ENCODE measurements around the gene S100A2. TPM values are rescaled to one million over a fixed set of nuclear protein-coding genes. Genes with fewer than 3 reads are reported as not detected.
A peak's percentile ranks its signal among the peaks of the same experiment; 100 is the strongest.

Gene S100A2
- total RNA-seq, 1 experiment from 2014 or later: 147 TPM

DNA sequence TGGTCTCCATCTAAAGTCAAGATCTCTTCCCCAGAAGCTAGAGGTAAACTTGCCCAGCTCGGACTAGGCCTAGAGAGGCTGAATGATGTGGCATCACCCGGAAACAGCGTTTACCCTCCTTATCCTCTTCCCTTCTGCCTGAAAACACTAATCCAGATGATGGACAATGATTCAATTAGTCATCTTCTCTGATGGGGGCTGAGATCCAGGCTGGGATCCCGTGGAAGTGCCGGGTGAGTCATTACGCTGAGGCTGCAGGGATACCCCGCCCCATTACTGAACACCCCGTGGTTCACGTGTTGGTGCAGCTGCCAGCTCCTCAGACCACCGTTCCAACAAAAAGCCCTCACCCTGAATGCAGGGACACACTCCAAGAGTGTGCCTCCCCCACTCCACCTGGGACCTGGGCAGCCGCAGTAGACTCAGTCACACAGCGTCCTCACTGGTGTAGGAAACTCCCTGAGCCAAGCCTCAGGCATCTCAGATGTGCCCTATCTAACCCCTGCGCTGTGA is 31.9 kb downstream of the S100A2 start:
- peaks cover 52% of the 10 kb centered on the region for H3K4me1 ChIP-seq (replicated peaks; ENCODE audit: insufficient read depth)
- H3K9me3 ChIP-seq (ENCODE audit: insufficient read depth, low read depth): no peaks in the 10 kb centered on the region
- ChIA-PET POLR2A (ENCODE audit: unreplicated experiment) (interaction anchor here (0.6 to 2.5 kb wide), 3 partner anchors 33 to 100 kb away, joined by 4 to 15 read pairs (median 7); partner anchors contain the start of gene CHTOP), CTCF (interaction anchor here (0.5 to 2.5 kb wide), 6 partner anchors 12 to 81 kb away, joined by 3 to 20 read pairs (median 6); no protein-coding TSS in a partner anchor)
- peak overlapping the region; percentile 85 for H3K4me3 ChIP-seq
- H3K36me3 ChIP-seq (ENCODE audit: low read depth): peaks cover 11% of the 10 kb centered on the region
- intact Hi-C loops (cut with micrococcal nuclease; ENCODE audit: unreplicated experiment): loop anchor here (1.0 to 10.0 kb wide), 5 partner anchors 17 to 431 kb away; partner anchors contain the start of genes CREB3L4, S100A13 and SLC39A1
- no TSS peak for BruUV-seq (replicated peaks)
- H3K27me3 ChIP-seq (ENCODE audit: insufficient read depth, low read depth): no peaks in the 10 kb centered on the region
- H2AFZ ChIP-seq: no peak overlapping the region
- TF ChIP-seq EZH2 (IDR thresholded peaks at IDR 0.05; ENCODE audit: low read depth) (no peak), CTCF (conservative IDR thresholded peaks at IDR 0.05) (no peak)
- H4K20me1 ChIP-seq (ENCODE audit: insufficient read depth): peaks cover 10% of the 10 kb centered on the region
- peaks cover 69% of the 10 kb centered on the region for H3F3A ChIP-seq (ENCODE audit: insufficient read depth, low read depth)
- peak overlapping the region; percentile 81 for H3K27ac ChIP-seq
- H3K4me2 ChIP-seq: peak overlapping the region; percentile 97
- H3K79me2 ChIP-seq (ENCODE audit: low read depth): peaks cover 21% of the 10 kb centered on the region
- DNase-seq: peak; percentile 73 to 88
- H3K9me2 ChIP-seq (ENCODE audit: insufficient read depth): no peaks in the 10 kb centered on the region

GRCh38 chr1:153532769-153533599 is 32.7 kb downstream of the S100A2 start:
- TF ChIP-seq CTCF (conservative IDR thresholded peaks at IDR 0.05) (peak; percentile 90), EZH2 (IDR thresholded peaks at IDR 0.05; ENCODE audit: low read depth) (no peak)
- H3K4me3 ChIP-seq: peak overlapping the region; percentile 85; the same call in 1 of the 2 replicates
- H3K9me2 ChIP-seq (ENCODE audit: insufficient read depth): no peaks in the 10 kb centered on the region
- peak overlapping the region; percentile 81 for H3K27ac ChIP-seq
- peak overlapping the region; percentile 97 for H3K4me2 ChIP-seq
- BruUV-seq (replicated peaks): no TSS peak
- H2AFZ ChIP-seq: no peak overlapping the region
- peaks cover 11% of the 10 kb centered on the region for H3K36me3 ChIP-seq (ENCODE audit: low read depth)
- H3K27me3 ChIP-seq (ENCODE audit: insufficient read depth, low read depth): no peaks in the 10 kb centered on the region
- H4K20me1 ChIP-seq (ENCODE audit: insufficient read depth): peaks cover 10% of the 10 kb centered on the region
- peaks cover 21% of the 10 kb centered on the region for H3K79me2 ChIP-seq (ENCODE audit: low read depth)
- H3K9me3 ChIP-seq (ENCODE audit: insufficient read depth, low read depth): no peaks in the 10 kb centered on the region
- peaks cover 62% of the 10 kb centered on the region for H3F3A ChIP-seq (ENCODE audit: insufficient read depth, low read depth)
- peak; percentile 53 to 85 for DNase-seq
- ChIA-PET CTCF (interaction anchor here (0.5 to 2.5 kb wide), 7 partner anchors 11 to 1717 kb away, joined by 3 to 20 read pairs (median 4); no protein-coding TSS in a partner anchor), POLR2A (ENCODE audit: unreplicated experiment) (interaction anchor here (0.6 to 2.5 kb wide), 5 partner anchors 17 to 101 kb away, joined by 4 to 18 read pairs (median 7); partner anchors contain the start of gene CHTOP)
- H3K4me1 ChIP-seq (replicated peaks; ENCODE audit: insufficient read depth): peaks cover 44% of the 10 kb centered on the region
- intact Hi-C loops (cut with micrococcal nuclease; ENCODE audit: unreplicated experiment): loop anchor here (1.0 to 10.0 kb wide), 5 partner anchors 17 to 432 kb away; partner anchors contain the start of genes CREB3L4, S100A13 and SLC39A1

- DNase-seq: no peak
- POLR2A ChIA-PET (ENCODE audit: unreplicated experiment): interaction anchor here (0.5 to 2.5 kb wide), 7 partner anchors 11 to 587 kb away, joined by 3 to 18 read pairs (median 5); no protein-coding TSS in a partner anchor
Measured at GRCh38 chr1:153532181-153532580, 33.5 kb downstream of the S100A2 start.

More at GRCh38 chr1:153532181-153532580, 33.5 kb downstream of the S100A2 start:
- Histone ChIP-seq H3K4me1 (replicated peaks; ENCODE audit: insufficient read depth) (peaks cover 40% of the 10 kb centered on the region), H4K20me1 (ENCODE audit: insufficient read depth) (peaks cover 10% of the 10 kb centered on the region), H3K27me3 (ENCODE audit: insufficient read depth, low read depth) (no peaks in the 10 kb centered on the region), H3K27ac (no peak overlapping the region), H3F3A (ENCODE audit: insufficient read depth, low read depth) (peaks cover 57% of the 10 kb centered on the region), H3K79me2 (ENCODE audit: low read depth) (peaks cover 21% of the 10 kb centered on the region), H3K9me3 (ENCODE audit: insufficient read depth, low read depth) (no peaks in the 10 kb centered on the region), H3K4me3 (no peak overlapping the region), H3K4me2 (peak overlapping the region; percentile 97; the same call in 1 of the 2 replicates), H3K36me3 (ENCODE audit: low read depth) (peaks cover 11% of the 10 kb centered on the region), H2AFZ (no peak overlapping the region), H3K9me2 (ENCODE audit: insufficient read depth) (no peaks in the 10 kb centered on the region)
- intact Hi-C loops (cut with micrococcal nuclease; ENCODE audit: unreplicated experiment): loop anchor here (2.0 to 10.0 kb wide), 2 partner anchors 95 to 433 kb away; partner anchors contain the start of genes CREB3L4, S100A13 and SLC39A1
- no TSS peak for BruUV-seq (replicated peaks)
- TF ChIP-seq EZH2 (IDR thresholded peaks at IDR 0.05; ENCODE audit: low read depth) (no peak), CTCF (conservative IDR thresholded peaks at IDR 0.05) (no peak)
- CTCF ChIA-PET: interaction anchor here (0.7 to 2.5 kb wide), 3 partner anchors 17 to 36 kb away, joined by 6 to 20 read pairs (median 13); no protein-coding TSS in a partner anchor

Data from PC-9 (cell line).